Activated T-helper 17 cell treated with anti-CD3 and anti-CD28 coated beads, Interleukin-2, amount 50 U/mL, for 72 hours (primary cell): ENCODE measurements around the gene ZFAND4. TPM values are rescaled to one million over a fixed set of nuclear protein-coding genes. Genes with fewer than 3 reads are reported as not detected.

ENCODE experiments used
- total RNA-seq, 2 donors: library from RNA; stranded (reverse); gene quantifications; one replicate each; pipeline ENCODE4 v1.2.3, GENCODE V29; 2022

ZFAND4 gene
- total RNA-seq, 2 donors from 2014 or later: 7.2 to 16.4 TPM

Other genes with a start within 250 kb of the ZFAND4 start
- gene WASHC2C, start 54.5 kb upstream of the ZFAND4 start, total RNA-seq: 10 to 100 TPM; 33.8 to 43.3 TPM
- gene AGAP4, start 174.7 kb upstream of the ZFAND4 start, total RNA-seq: 10 to 100 TPM; 13.2 to 16.1 TPM